Natural killer cell (primary cell): ENCODE results near the gene PAGE4. TPM values are rescaled to one million over a fixed set of nuclear protein-coding genes. Genes with fewer than 3 reads are reported as not detected.

Experiments used
- ATAC-seq, 3 donors: fragments of 150-1000 bp in 2 of 3; fragments of 200-7000 bp in 1 of 3; cut with Tn5 transposase; 1 replicate in 1 of 3; 2 replicates in 2 of 3; pipeline ENCODE4 v1.10.0; 2021; ENCODE audit warnings: mild to moderate bottlenecking in 2 of 3, moderate library complexity in 2 of 3
- DNase-seq, 2 donors: peaks; one replicate each; pipeline versions ENCODE4 v3.0.0 to v3.0.0-alpha.2; 2013 to 2021; ENCODE audit warnings: mixed read lengths in 1 of 2
- H3K27ac ChIP-seq: one replicate; pipeline ENCODE4 v1.5.1; 2013; ENCODE audit warnings: mild to moderate bottlenecking, low read length
- H3K27me3 ChIP-seq: one replicate; pipeline ENCODE4 v1.6.1; 2013; ENCODE audit warnings: low read length; ENCODE audit not compliant: control insufficient read depth, insufficient read depth
- H3K36me3 ChIP-seq: one replicate; pipeline ENCODE4 v1.6.1; 2013; ENCODE audit warnings: low read length; ENCODE audit not compliant: control insufficient read depth, insufficient read depth
- H3K4me1 ChIP-seq: one replicate; pipeline ENCODE4 v1.6.1; 2013; ENCODE audit warnings: low read length; ENCODE audit not compliant: control insufficient read depth, insufficient read depth
- H3K4me3 ChIP-seq: one replicate; pipeline ENCODE4 v1.5.1; 2013; ENCODE audit warnings: low read length
- H3K9me3 ChIP-seq: one replicate; pipeline ENCODE4 v1.6.1; 2013; ENCODE audit warnings: low read length; ENCODE audit not compliant: control insufficient read depth, insufficient read depth
- H3K27ac Mint-ChIP-seq, 2 donors: one replicate each; pipeline ENCODE4 v1.8.0; 2022; ENCODE audit warnings: mild to moderate bottlenecking in 2 of 2, mixed read lengths in 2 of 2, moderate library complexity in 1 of 2
- H3K27me3 Mint-ChIP-seq, 2 donors: one replicate each; pipeline ENCODE4 v1.8.0; 2022; ENCODE audit warnings: low read depth in 2 of 2, mixed read lengths in 2 of 2
- H3K36me3 Mint-ChIP-seq: one replicate; pipeline ENCODE4 v1.8.0; 2022; ENCODE audit warnings: mixed read lengths
- H3K4me1 Mint-ChIP-seq, 2 donors: one replicate each; pipeline ENCODE4 v1.8.0; 2022; ENCODE audit warnings: mixed read lengths in 2 of 2
- H3K4me3 Mint-ChIP-seq: one replicate; pipeline ENCODE4 v1.8.0; 2022; ENCODE audit warnings: mild to moderate bottlenecking, moderate library complexity, mixed read lengths
- H3K9me3 Mint-ChIP-seq, 2 donors: one replicate each; pipeline ENCODE4 v1.8.0; 2022; ENCODE audit warnings: mixed read lengths in 2 of 2
- CTCF ChIP-seq: fragments of 200-600 bp; IDR thresholded peaks from one replicate; pipeline ENCODE4 v1.8.0; 2022; ENCODE audit warnings: antibody characterized with exemption
- WGBS: methylation state at CpG from one replicate; pipeline ENCODE4 v1.1.7; 2013; ENCODE audit warnings: missing lambda C conversion rate; ENCODE audit not compliant: insufficient coverage; 5-methylcytosine and 5-hydroxymethylcytosine counted together
- intact Hi-C: fragments of 100-400 bp; cut with micrococcal nuclease; formaldehyde crosslinking; loops from one replicate; pipeline ENCODE4 v1.14.2; 2022
- total RNA-seq, 4 donors: library from RNA; stranded (reverse); fragments of 120-200 nt in 1 of 4; gene quantifications; one replicate each; pipeline versions ENCODE4 v1.2.3 to v1.2.4, GENCODE V29; 2013 to 2022

PAGE4 gene
- total RNA-seq, 3 donors from 2014 or later (not counting 1 experiment from before 2014, with no cell fraction given), result not detected

GRCh38 chrX:49845701-49846403 lies 16.7 kb downstream of the PAGE4 start:
- no peaks in the 10 kb centered on the region for H3K36me3 ChIP-seq
- no peaks in the 10 kb centered on the region for H3K4me1 Mint-ChIP-seq
- no peak overlapping the region for H3K4me3 ChIP-seq
- H3K9me3 ChIP-seq, result no peaks in the 10 kb centered on the region
- no peak overlapping the region for H3K4me3 Mint-ChIP-seq
- no peak for TF ChIP-seq CTCF
- H3K4me1 ChIP-seq, result no peaks in the 10 kb centered on the region
- no peak overlapping the region for H3K27ac ChIP-seq
- intact Hi-C loops, result no loop called here
- no peaks in the 10 kb centered on the region for H3K36me3 Mint-ChIP-seq
- ATAC-seq (no peak), DNase-seq (no peak)
- no peak overlapping the region for H3K27ac Mint-ChIP-seq
- no peaks in the 10 kb centered on the region for H3K27me3 ChIP-seq
- H3K27me3 Mint-ChIP-seq, result peaks cover 3 to 40% of the 10 kb centered on the region in 2 donors
- WGBS, result 91% methylated on average over 4 of the region's 4 CpGs
- H3K9me3 Mint-ChIP-seq, result no peaks in the 10 kb centered on the region

GRCh38 chrX:49846522-49846921 lies 17.4 kb downstream of the PAGE4 start:
- Histone ChIP-seq H3K4me3 (no peak overlapping the region), H3K36me3 (no peaks in the 10 kb centered on the region), H3K4me1 (no peaks in the 10 kb centered on the region), H3K9me3 (no peaks in the 10 kb centered on the region), H3K27me3 (no peaks in the 10 kb centered on the region), H3K27ac (no peak overlapping the region)
- H3K4me1 Mint-ChIP-seq, result no peaks in the 10 kb centered on the region
- H3K27ac Mint-ChIP-seq, result no peak overlapping the region
- intact Hi-C loops, result no loop called here
- peaks cover 3 to 42% of the 10 kb centered on the region in 2 donors for H3K27me3 Mint-ChIP-seq
- no peaks in the 10 kb centered on the region for H3K36me3 Mint-ChIP-seq
- ATAC-seq (no peak), DNase-seq (no peak)
- H3K4me3 Mint-ChIP-seq, result no peak overlapping the region
- no peaks in the 10 kb centered on the region for H3K9me3 Mint-ChIP-seq
- no CpG with 5 or more reads among the region's 1 CpG for whole genome bisulfite sequencing
- no peak for TF ChIP-seq CTCF

GRCh38 chrX:49848275-49848674 lies 19.2 kb downstream of the PAGE4 start:
- H3K4me1 ChIP-seq, result no peaks in the 10 kb centered on the region
- Mint-ChIP-seq H3K27me3 (peaks cover 3 to 56% of the 10 kb centered on the region in 2 donors), H3K36me3 (no peaks in the 10 kb centered on the region), H3K4me1 (no peaks in the 10 kb centered on the region), H3K4me3 (no peak overlapping the region), H3K9me3 (no peaks in the 10 kb centered on the region), H3K27ac (no peak overlapping the region)
- TF ChIP-seq CTCF, result no peak
- no peaks in the 10 kb centered on the region for H3K36me3 ChIP-seq
- no peak for DNase-seq
- intact Hi-C loops, result no loop called here
- no peak overlapping the region for H3K27ac ChIP-seq
- H3K4me3 ChIP-seq, result no peak overlapping the region
- H3K9me3 ChIP-seq, result no peaks in the 10 kb centered on the region
- H3K27me3 ChIP-seq, result no peaks in the 10 kb centered on the region
- 80% methylated on average over 1 of the region's 3 CpGs for WGBS
- no peak for ATAC-seq

GRCh38 chrX:49850028-49850427 lies 20.9 kb downstream of the PAGE4 start:
- no peak for TF ChIP-seq CTCF
- H3K27me3 ChIP-seq, result no peaks in the 10 kb centered on the region
- WGBS, result no CpG with 5 or more reads among the region's 1 CpG
- H3K36me3 ChIP-seq, result no peaks in the 10 kb centered on the region
- H3K4me1 ChIP-seq, result no peaks in the 10 kb centered on the region
- H3K4me3 Mint-ChIP-seq, result no peak overlapping the region
- intact Hi-C loops, result no loop called here
- no peaks in the 10 kb centered on the region for H3K36me3 Mint-ChIP-seq
- no peaks in the 10 kb centered on the region for H3K9me3 ChIP-seq
- no peaks in the 10 kb centered on the region for H3K9me3 Mint-ChIP-seq
- H3K27ac Mint-ChIP-seq, result no peak overlapping the region
- ATAC-seq (no peak), DNase-seq (no peak)
- H3K27ac ChIP-seq, result no peak overlapping the region
- H3K27me3 Mint-ChIP-seq, result peaks cover 7 to 68% of the 10 kb centered on the region in 2 donors
- H3K4me3 ChIP-seq, result no peak overlapping the region
- H3K4me1 Mint-ChIP-seq, result no peaks in the 10 kb centered on the region
